HepG2 (cell line): ENCODE results near the gene TNFRSF6B. TPM values are rescaled to one million over a fixed set of nuclear protein-coding genes. Genes with fewer than 3 reads are reported as not detected.

Experiments used
- HOXA3 ChIP-seq: sonication (generic); formaldehyde crosslinking; IDR thresholded peaks from 2 replicates; pipeline ENCODE4 v1.5.0; 2020; ENCODE audit warnings: missing genetic modification reagents
- HOXA5 ChIP-seq: sonication (generic); formaldehyde crosslinking; IDR thresholded peaks from 2 replicates; pipeline ENCODE4 v1.4.0; 2020; ENCODE audit warnings: missing genetic modification reagents
- NCOA2 ChIP-seq: sonication (generic); formaldehyde crosslinking; IDR thresholded peaks from 2 replicates; pipeline ENCODE4 v1.8.0; 2022; ENCODE audit warnings: inconsistent platforms
- NCOA5 ChIP-seq: sonication (generic); formaldehyde crosslinking; IDR thresholded peaks from 2 replicates; pipeline ENCODE4 v1.4.0; 2020; ENCODE audit warnings: missing genetic modification reagents
- NFIB ChIP-seq: sonication (generic); formaldehyde crosslinking; IDR thresholded peaks from 2 replicates; pipeline ENCODE4 v1.9.0; 2021; ENCODE audit warnings: missing genetic modification reagents, mild to moderate bottlenecking, borderline replicate concordance
- NONO ChIP-seq, 2 experiments: fragments of 450-650 bp in 1 of 2; sonication (generic) in 1 of 2; formaldehyde crosslinking in 1 of 2; IDR thresholded peaks in 1 of 2; conservative IDR thresholded peaks in 1 of 2; 2 replicates each; pipeline versions ENCODE4 v1.6.1 to v1.8.0; 2017 to 2022; ENCODE audit warnings: mild to moderate bottlenecking in 1 of 2, missing genetic modification reagents in 1 of 2, moderate library complexity in 1 of 2
- PHF8 ChIP-seq: sonication (generic); formaldehyde crosslinking; IDR thresholded peaks from 2 replicates; pipeline ENCODE4 v1.5.0; 2020; ENCODE audit warnings: missing genetic modification reagents
- POLR2A ChIP-seq, 2 experiments: IDR thresholded peaks; 2 replicates each; pipeline ENCODE4 v1.6.1; 2011; ENCODE audit warnings: low read depth in 2 of 2, low read length in 2 of 2, mild to moderate bottlenecking in 1 of 2, moderate library complexity in 1 of 2; ENCODE audit not compliant: insufficient read depth in 1 of 2
- RAD51 ChIP-seq: fragments of 450-650 bp; IDR thresholded peaks from 2 replicates; pipeline ENCODE4 v1.6.1; 2016; ENCODE audit warnings: borderline replicate concordance
- SAP130 ChIP-seq: IDR thresholded peaks from 2 replicates; pipeline ENCODE4 v1.6.1; 2016; ENCODE audit warnings: low read depth
- SPEN ChIP-seq: sonication (generic); formaldehyde crosslinking; IDR thresholded peaks from 2 replicates; pipeline ENCODE4 v1.5.1; 2020; ENCODE audit warnings: low read depth, mild to moderate bottlenecking, missing genetic modification reagents
- TGIF2 ChIP-seq: IDR thresholded peaks from 2 replicates; pipeline ENCODE4 v1.6.1; 2016; ENCODE audit warnings: control low read depth, missing compliant biosample characterization
- ZFP1 ChIP-seq: IDR thresholded peaks from 2 replicates; pipeline ENCODE4 v1.6.1; 2016
- ZFP36L1 ChIP-seq: sonication (generic); formaldehyde crosslinking; IDR thresholded peaks from 2 replicates; pipeline ENCODE4 v1.8.0; 2022; ENCODE audit warnings: mild to moderate bottlenecking, missing genetic modification reagents, moderate library complexity
- ZIK1 ChIP-seq: sonication (generic); formaldehyde crosslinking; IDR thresholded peaks from 2 replicates; pipeline ENCODE4 v1.5.0; 2020; ENCODE audit warnings: mild to moderate bottlenecking, low read depth, missing genetic modification reagents, borderline replicate concordance
- ZMYM2 ChIP-seq: sonication (generic); formaldehyde crosslinking; IDR thresholded peaks from 2 replicates; pipeline ENCODE4 v1.8.0; 2022; ENCODE audit warnings: mild to moderate bottlenecking, missing genetic modification reagents
- ZNF101 ChIP-seq: sonication (generic); formaldehyde crosslinking; IDR thresholded peaks from 2 replicates; pipeline ENCODE4 v1.4.0; 2020; ENCODE audit warnings: mild to moderate bottlenecking, low read depth, missing genetic modification reagents, borderline replicate concordance
- ZNF747 ChIP-seq: sonication (generic); formaldehyde crosslinking; IDR thresholded peaks from 2 replicates; pipeline ENCODE4 v1.8.1; 2023; ENCODE audit warnings: missing genetic modification reagents, mild to moderate bottlenecking, borderline replicate concordance
- ZNF766 ChIP-seq: sonication (generic); formaldehyde crosslinking; IDR thresholded peaks from 2 replicates; pipeline ENCODE4 v1.5.0; 2020; ENCODE audit warnings: missing genetic modification reagents, borderline replicate concordance
- polyA plus RNA-seq, 8 experiments: library from polyadenylated mRNA; depleted of rRNA in 3 of 8; stranded (reverse) in 7 of 8; unstranded in 1 of 8; fragments of >200 nt; fragmentation: Illumina TruSeq in 4 of 8; extraction: Trizol in 4 of 8; gene quantifications; 2 replicates each; pipeline versions ENCODE4 v1.2.1 to v1.2.3, GENCODE V29; 2011 to 2016; ENCODE audit warnings: low read depth in 4 of 8, missing spikeins in 1 of 8, mixed read lengths in 1 of 8; ENCODE audit not compliant: insufficient read depth in 1 of 8
- total RNA-seq, 5 experiments: library from RNA; depleted of rRNA; stranded (reverse); fragments of >200 nt; fragmentation: Illumina TruSeq; extraction: Trizol; gene quantifications; 2 replicates each; pipeline ENCODE4 v1.2.3, GENCODE V29; 2016; ENCODE audit warnings: low read depth in 1 of 5
- TF ChIP-seq, protein P1 (sequence below): sonication (generic); formaldehyde crosslinking; IDR thresholded peaks from 2 replicates; pipeline ENCODE4 v1.8.0; 2022; ENCODE audit warnings: missing genetic modification reagents, mild to moderate bottlenecking, borderline replicate concordance
- TF ChIP-seq, protein P2 (sequence below): sonication (generic); formaldehyde crosslinking; IDR thresholded peaks from 2 replicates; pipeline ENCODE4 v1.4.0; 2020; ENCODE audit warnings: missing genetic modification reagents, borderline replicate concordance
- TF ChIP-seq, protein P3 (sequence below): sonication (generic); formaldehyde crosslinking; IDR thresholded peaks from 2 replicates; pipeline ENCODE4 v1.8.1; 2023; ENCODE audit warnings: mild to moderate bottlenecking, missing genetic modification reagents, borderline replicate concordance
- TF ChIP-seq, protein P4 (sequence below): sonication (generic); formaldehyde crosslinking; IDR thresholded peaks from 2 replicates; pipeline ENCODE4 v1.5.1; 2020; ENCODE audit warnings: missing genetic modification reagents, mild to moderate bottlenecking, borderline replicate concordance
- TF ChIP-seq, protein P5 (sequence below): sonication (generic); formaldehyde crosslinking; IDR thresholded peaks from 2 replicates; pipeline ENCODE4 v1.4.0; 2020; ENCODE audit warnings: mild to moderate bottlenecking, missing genetic modification reagents

TNFRSF6B gene
- total and polyA plus RNA-seq, 2 of the 13 experiments (the other 11 are each of a cell fraction or from before 2014, with no cell fraction given) = 0.24 TPM; not detected in 1

DNA sequence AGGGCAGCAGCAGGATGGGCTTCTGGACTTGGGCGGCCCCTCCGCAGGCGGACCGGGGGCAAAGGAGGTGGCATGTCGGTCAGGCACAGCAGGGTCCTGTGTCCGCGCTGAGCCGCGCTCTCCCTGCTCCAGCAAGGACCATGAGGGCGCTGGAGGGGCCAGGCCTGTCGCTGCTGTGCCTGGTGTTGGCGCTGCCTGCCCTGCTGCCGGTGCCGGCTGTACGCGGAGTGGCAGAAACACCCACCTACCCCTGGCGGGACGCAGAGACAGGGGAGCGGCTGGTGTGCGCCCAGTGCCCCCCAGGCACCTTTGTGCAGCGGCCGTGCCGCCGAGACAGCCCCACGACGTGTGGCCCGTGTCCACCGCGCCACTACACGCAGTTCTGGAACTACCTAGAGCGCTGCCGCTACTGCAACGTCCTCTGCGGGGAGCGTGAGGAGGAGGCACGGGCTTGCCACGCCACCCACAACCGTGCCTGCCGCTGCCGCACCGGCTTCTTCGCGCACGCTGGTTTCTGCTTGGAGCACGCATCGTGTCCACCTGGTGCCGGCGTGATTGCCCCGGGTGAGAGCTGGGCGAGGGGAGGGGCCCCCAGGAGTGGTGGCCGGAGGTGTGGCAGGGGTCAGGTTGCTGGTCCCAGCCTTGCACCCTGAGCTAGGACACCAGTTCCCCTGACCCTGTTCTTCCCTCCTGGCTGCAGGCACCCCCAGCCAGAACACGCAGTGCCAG is at the start of gene TNFRSF6B (continued):
- TF ChIP-seq, protein P1, sequence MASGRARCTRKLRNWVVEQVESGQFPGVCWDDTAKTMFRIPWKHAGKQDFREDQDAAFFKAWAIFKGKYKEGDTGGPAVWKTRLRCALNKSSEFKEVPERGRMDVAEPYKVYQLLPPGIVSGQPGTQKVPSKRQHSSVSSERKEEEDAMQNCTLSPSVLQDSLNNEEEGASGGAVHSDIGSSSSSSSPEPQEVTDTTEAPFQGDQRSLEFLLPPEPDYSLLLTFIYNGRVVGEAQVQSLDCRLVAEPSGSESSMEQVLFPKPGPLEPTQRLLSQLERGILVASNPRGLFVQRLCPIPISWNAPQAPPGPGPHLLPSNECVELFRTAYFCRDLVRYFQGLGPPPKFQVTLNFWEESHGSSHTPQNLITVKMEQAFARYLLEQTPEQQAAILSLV = peak; percentile 69; the same call in 1 of the 2 replicates
- TF ChIP-seq HOXA5 (CRISPR knock-in tag) (no peak), NONO (IDR thresholded peaks at IDR 0.05) (no peak), NONO (CRISPR knock-in tag; conservative IDR thresholded peaks at IDR 0.05) (peak; percentile 80), SPEN (CRISPR knock-in tag) (0 out of 2 replicates have a peak, but pooled peaks have one; percentile 16), ZMYM2 (CRISPR knock-in tag) (no peak), HOXA3 (CRISPR knock-in tag) (peak; percentile 63; the same call in 1 of the 2 replicates), SAP130 (CRISPR knock-in tag) (peak; percentile 46; the same call in 1 of the 2 replicates), NCOA5 (no peak; the same call in 1 of the 2 replicates), TGIF2 (CRISPR knock-in tag) (no peak), NCOA2 (CRISPR knock-in tag) (peak; percentile 33; the same call in 1 of the 2 replicates), RAD51 (no peak), ZNF101 (no peak), ZIK1 (CRISPR knock-in tag) (0 out of 2 replicates have a peak, but pooled peaks have one; percentile 28), ZFP1 (0 out of 2 replicates have a peak, but pooled peaks have one; percentile 44), PHF8 (CRISPR knock-in tag) (peak; percentile 28; the same call in 1 of the 2 replicates), ZNF766 (peak; percentile 83; the same call in 1 of the 2 replicates), ZFP36L1 (0 out of 2 replicates have a peak, but pooled peaks have one; percentile 51), POLR2A (IDR thresholded peaks at IDR 0.05; ENCODE audit: insufficient read depth in 1 of 2, low read depth in 2 of 2, low read length in 2 of 2) (peak in 1 of 2 experiments; percentile 58), NFIB (CRISPR knock-in tag) (no peak), ZNF747 (CRISPR knock-in tag) (no peak; the same call in 1 of the 2 replicates)
- TF ChIP-seq, protein P2, sequence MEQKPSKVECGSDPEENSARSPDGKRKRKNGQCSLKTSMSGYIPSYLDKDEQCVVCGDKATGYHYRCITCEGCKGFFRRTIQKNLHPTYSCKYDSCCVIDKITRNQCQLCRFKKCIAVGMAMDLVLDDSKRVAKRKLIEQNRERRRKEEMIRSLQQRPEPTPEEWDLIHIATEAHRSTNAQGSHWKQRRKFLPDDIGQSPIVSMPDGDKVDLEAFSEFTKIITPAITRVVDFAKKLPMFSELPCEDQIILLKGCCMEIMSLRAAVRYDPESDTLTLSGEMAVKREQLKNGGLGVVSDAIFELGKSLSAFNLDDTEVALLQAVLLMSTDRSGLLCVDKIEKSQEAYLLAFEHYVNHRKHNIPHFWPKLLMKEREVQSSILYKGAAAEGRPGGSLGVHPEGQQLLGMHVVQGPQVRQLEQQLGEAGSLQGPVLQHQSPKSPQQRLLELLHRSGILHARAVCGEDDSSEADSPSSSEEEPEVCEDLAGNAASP (CRISPR knock-in tag) = peak; percentile 8; the same call in 1 of the 2 replicates
- TF ChIP-seq, protein P3, sequence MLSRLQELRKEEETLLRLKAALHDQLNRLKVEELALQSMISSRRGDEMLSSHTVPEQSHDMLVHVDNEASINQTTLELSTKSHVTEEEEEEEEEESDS = no peak
- TF ChIP-seq, protein P4, sequence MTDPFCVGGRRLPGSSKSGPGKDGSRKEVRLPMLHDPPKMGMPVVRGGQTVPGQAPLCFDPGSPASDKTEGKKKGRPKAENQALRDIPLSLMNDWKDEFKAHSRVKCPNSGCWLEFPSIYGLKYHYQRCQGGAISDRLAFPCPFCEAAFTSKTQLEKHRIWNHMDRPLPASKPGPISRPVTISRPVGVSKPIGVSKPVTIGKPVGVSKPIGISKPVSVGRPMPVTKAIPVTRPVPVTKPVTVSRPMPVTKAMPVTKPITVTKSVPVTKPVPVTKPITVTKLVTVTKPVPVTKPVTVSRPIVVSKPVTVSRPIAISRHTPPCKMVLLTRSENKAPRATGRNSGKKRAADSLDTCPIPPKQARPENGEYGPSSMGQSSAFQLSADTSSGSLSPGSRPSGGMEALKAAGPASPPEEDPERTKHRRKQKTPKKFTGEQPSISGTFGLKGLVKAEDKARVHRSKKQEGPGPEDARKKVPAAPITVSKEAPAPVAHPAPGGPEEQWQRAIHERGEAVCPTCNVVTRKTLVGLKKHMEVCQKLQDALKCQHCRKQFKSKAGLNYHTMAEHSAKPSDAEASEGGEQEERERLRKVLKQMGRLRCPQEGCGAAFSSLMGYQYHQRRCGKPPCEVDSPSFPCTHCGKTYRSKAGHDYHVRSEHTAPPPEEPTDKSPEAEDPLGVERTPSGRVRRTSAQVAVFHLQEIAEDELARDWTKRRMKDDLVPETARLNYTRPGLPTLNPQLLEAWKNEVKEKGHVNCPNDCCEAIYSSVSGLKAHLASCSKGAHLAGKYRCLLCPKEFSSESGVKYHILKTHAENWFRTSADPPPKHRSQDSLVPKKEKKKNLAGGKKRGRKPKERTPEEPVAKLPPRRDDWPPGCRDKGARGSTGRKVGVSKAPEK (CRISPR knock-in tag) = peak; percentile 50; the same call in 1 of the 2 replicates
- TF ChIP-seq, protein P5, sequence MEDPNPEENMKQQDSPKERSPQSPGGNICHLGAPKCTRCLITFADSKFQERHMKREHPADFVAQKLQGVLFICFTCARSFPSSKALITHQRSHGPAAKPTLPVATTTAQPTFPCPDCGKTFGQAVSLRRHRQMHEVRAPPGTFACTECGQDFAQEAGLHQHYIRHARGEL (CRISPR knock-in tag) = 0 out of 2 replicates have a peak, but pooled peaks have one; percentile 74
